Body of pancreas (tissue), 4 donors: ENCODE results near the gene PYGO2.

ENCODE experiments used
- CTCF ChIP-seq, 7 experiments: fragments of 450-650 bp in 4 of 7; fragments of 200-600 bp in 3 of 7; sonication (generic) in 3 of 7; IDR thresholded peaks; one replicate each; pipeline ENCODE4 v1.5.1; 2016 to 2019; ENCODE audit warnings: antibody characterized with exemption in 7 of 7
- POLR2A ChIP-seq, 3 donors: fragments of 450-650 bp; IDR thresholded peaks; one replicate each; pipeline ENCODE4 v1.6.1; 2016; ENCODE audit warnings: antibody characterized with exemption in 3 of 3, mild to moderate bottlenecking in 2 of 3

DNA sequence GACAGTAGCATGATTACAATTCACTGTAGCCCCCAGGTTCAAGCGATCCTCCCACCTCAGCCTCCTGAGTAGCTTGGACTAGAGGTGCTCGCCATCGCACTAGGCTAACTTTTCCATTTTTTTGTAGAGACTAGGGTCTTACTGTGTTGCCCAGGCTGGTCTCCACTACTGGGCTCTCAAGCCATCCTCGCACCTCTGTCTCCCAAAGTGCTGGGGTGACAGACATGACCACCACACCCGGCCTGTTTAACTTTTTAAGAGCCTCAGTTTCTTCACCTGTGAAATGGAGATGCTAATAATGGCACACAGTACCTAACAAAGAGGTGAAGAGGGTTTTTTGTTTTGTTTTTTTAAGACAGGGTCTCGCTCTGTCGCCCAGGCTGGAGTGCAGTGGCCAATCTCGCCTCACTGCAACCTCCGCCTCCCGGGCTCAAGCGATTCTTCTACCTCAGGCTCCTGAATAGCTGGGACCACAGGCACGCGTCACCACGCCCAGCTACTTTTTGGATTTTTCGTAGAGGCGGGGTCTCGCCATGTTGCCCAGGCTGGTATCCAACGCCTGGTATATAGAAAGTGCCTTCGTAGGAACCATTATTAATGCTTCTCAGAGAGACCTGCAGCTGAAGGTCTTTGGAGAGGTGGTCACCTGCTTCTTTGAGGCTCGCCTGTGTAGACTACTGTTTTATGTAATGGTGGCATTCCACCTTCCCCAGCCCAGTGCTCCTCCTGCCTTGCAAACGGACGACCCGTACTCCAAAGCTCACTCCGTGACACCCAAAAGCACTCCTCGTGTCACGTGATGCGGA, 25.6 kb downstream of the PYGO2 start:
- TF ChIP-seq CTCF (IDR thresholded peaks at IDR 0.05), result no peak
- TF ChIP-seq POLR2A (IDR thresholded peaks at IDR 0.05), result no peak
